ENCODE data around the gene SLC8A1.

GRCh38 chr2:40095000-40095399 is 356.9 kb downstream of the SLC8A1 start:
- TF ChIP-seq, protein P1, sequence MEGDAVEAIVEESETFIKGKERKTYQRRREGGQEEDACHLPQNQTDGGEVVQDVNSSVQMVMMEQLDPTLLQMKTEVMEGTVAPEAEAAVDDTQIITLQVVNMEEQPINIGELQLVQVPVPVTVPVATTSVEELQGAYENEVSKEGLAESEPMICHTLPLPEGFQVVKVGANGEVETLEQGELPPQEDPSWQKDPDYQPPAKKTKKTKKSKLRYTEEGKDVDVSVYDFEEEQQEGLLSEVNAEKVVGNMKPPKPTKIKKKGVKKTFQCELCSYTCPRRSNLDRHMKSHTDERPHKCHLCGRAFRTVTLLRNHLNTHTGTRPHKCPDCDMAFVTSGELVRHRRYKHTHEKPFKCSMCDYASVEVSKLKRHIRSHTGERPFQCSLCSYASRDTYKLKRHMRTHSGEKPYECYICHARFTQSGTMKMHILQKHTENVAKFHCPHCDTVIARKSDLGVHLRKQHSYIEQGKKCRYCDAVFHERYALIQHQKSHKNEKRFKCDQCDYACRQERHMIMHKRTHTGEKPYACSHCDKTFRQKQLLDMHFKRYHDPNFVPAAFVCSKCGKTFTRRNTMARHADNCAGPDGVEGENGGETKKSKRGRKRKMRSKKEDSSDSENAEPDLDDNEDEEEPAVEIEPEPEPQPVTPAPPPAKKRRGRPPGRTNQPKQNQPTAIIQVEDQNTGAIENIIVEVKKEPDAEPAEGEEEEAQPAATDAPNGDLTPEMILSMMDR (IDR thresholded peaks at IDR 0.05): no peak
- no peak for TF ChIP-seq POLR2A (IDR thresholded peaks at IDR 0.05)

Measured in testis (tissue), 2 donors.